ENCODE data around the gene ASTN2.
A peak's percentile ranks its signal among the peaks of the same experiment; 100 is the strongest.

The ASTN2 gene

DNA sequence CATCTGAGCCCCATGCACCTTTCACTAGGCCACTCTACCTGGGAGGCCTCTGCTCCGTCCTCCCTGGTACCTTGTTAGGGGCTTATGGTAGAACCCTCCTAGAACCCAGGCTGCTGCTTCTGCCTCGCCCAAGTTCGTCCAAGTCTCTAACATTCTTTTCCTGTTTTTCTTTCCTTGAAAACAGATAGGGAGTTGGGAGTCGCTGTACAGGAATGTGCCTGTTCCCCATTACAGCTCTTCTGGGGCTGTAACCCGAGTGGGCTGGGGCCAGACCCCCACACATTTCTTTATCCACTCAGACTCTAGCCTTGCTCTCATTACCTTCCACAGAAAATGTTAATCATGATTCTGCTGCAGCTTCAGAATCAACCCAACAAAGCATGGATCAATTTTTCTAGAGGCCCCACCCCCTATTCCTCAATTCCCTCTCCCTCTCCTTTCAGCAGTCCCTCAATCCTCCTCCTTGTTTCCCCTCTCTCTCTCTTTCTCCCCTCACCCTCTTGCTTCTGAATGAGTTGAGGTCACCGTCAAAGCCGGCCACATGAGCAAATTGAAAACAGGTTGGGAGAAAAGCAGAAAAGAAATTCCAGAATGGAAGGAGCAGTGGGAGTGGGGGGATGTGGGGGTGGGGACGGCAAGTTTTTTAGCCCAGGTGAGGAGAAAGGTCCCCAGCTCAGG, 921.5 kb downstream of the ASTN2 start:
- no peaks in the 10 kb centered on the region for H3K4me1 Mint-ChIP-seq (ENCODE audit: low read depth in 2 of 2)
- peak overlapping the region in 1 of 2 donors; percentile 7 for H3K27ac Mint-ChIP-seq
- ATAC-seq (replicated peaks) = no peak
- no peak overlapping the region for H3K4me3 Mint-ChIP-seq
- H3K9me3 Mint-ChIP-seq = no peaks in the 10 kb centered on the region
- H3K27me3 Mint-ChIP-seq = no peaks in the 10 kb centered on the region
- DNase-seq = no peak
- no peaks in the 10 kb centered on the region for H3K36me3 Mint-ChIP-seq (ENCODE audit: insufficient read depth)

DNA sequence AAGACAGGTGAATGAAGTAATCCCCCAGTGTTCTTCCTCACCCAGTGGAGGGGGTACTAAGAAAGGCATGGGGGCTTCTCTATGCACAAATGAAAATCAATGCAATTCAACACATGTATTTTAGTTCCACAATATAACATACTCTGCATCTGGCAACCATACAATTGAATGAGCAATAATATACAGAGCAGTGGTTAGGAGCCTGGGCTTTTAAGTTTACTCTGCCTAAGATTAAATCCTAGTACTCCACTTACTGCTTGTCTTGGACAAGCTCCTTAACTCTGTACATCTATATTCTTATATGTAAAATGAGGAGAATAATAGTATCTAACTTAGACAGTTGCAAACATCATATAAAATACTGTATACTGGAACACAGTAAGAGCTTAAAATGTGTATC, 923.2 kb downstream of the ASTN2 start:
- H3K27me3 Mint-ChIP-seq = no peaks in the 10 kb centered on the region
- DNase-seq = no peak
- no peak for ATAC-seq (replicated peaks)
- no peak overlapping the region for H3K27ac Mint-ChIP-seq
- H3K36me3 Mint-ChIP-seq (ENCODE audit: insufficient read depth) = no peaks in the 10 kb centered on the region
- no peak overlapping the region for H3K4me3 Mint-ChIP-seq
- H3K9me3 Mint-ChIP-seq = no peaks in the 10 kb centered on the region
- no peaks in the 10 kb centered on the region for H3K4me1 Mint-ChIP-seq (ENCODE audit: low read depth in 2 of 2)

GRCh38 chr9:116491219-116491618, 923.6 kb downstream of the ASTN2 start:
- no peak for ATAC-seq (replicated peaks)
- DNase-seq = no peak
- no peaks in the 10 kb centered on the region for H3K9me3 Mint-ChIP-seq
- no peaks in the 10 kb centered on the region for H3K4me1 Mint-ChIP-seq (ENCODE audit: low read depth in 2 of 2)
- no peaks in the 10 kb centered on the region for H3K27me3 Mint-ChIP-seq
- H3K4me3 Mint-ChIP-seq = no peak overlapping the region
- H3K27ac Mint-ChIP-seq = no peak overlapping the region
- no peaks in the 10 kb centered on the region for H3K36me3 Mint-ChIP-seq (ENCODE audit: insufficient read depth)

GRCh38 chr9:116490321-116490720, 924.5 kb downstream of the ASTN2 start:
- Mint-ChIP-seq H3K9me3 (no peaks in the 10 kb centered on the region), H3K36me3 (ENCODE audit: insufficient read depth) (no peaks in the 10 kb centered on the region), H3K4me3 (no peak overlapping the region), H3K27me3 (no peaks in the 10 kb centered on the region), H3K4me1 (ENCODE audit: low read depth in 2 of 2) (no peaks in the 10 kb centered on the region), H3K27ac (no peak overlapping the region)
- no peak for ATAC-seq (replicated peaks)
- DNase-seq = no peak

DNA sequence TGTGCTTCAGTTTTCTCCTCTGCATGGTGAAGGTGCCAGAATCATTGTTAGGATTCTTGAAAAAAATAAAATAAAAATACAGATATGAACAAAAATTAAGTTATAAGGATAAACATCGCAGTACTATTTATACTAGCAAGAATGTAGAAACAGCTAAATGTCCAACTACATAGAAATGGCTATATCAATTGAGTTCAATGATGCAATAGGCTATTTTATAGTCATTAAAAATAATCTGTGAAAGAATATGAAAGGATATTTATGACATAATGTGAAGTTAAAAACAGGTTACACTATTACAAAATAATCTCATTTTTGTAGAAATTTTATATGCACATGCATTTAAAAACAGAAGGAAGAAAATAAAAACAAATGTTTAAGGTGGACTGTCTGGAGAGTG, 926.5 kb downstream of the ASTN2 start:
- Mint-ChIP-seq H3K9me3 (no peaks in the 10 kb centered on the region), H3K4me3 (no peak overlapping the region)
- DNase-seq = no peak

GRCh38 chr9:116484492-116485061, 930.3 kb downstream of the ASTN2 start:
- DNase-seq = no peak
- H3K9me3 Mint-ChIP-seq = no peaks in the 10 kb centered on the region
- no peak for ATAC-seq (replicated peaks)
- H3K27ac Mint-ChIP-seq = no peak overlapping the region
- H3K27me3 Mint-ChIP-seq = no peaks in the 10 kb centered on the region
- H3K36me3 Mint-ChIP-seq (ENCODE audit: insufficient read depth) = no peaks in the 10 kb centered on the region
- no peaks in the 10 kb centered on the region for H3K4me1 Mint-ChIP-seq (ENCODE audit: low read depth in 2 of 2)
- H3K4me3 Mint-ChIP-seq = no peak overlapping the region

More for the DNA sequence above, 926.5 kb downstream of the ASTN2 start:
- H3K27ac Mint-ChIP-seq = no peak overlapping the region
- H3K27me3 Mint-ChIP-seq = no peaks in the 10 kb centered on the region
- ATAC-seq (replicated peaks) = no peak
- no peaks in the 10 kb centered on the region for H3K4me1 Mint-ChIP-seq (ENCODE audit: low read depth in 2 of 2)
- no peaks in the 10 kb centered on the region for H3K36me3 Mint-ChIP-seq (ENCODE audit: insufficient read depth)

GRCh38 chr9:116483622-116484491, 931.0 kb downstream of the ASTN2 start:
- Mint-ChIP-seq H3K27ac (no peak overlapping the region), H3K4me1 (ENCODE audit: low read depth in 2 of 2) (no peaks in the 10 kb centered on the region), H3K27me3 (no peaks in the 10 kb centered on the region), H3K9me3 (no peaks in the 10 kb centered on the region), H3K4me3 (no peak overlapping the region), H3K36me3 (ENCODE audit: insufficient read depth) (peaks cover 3% of the 10 kb centered on the region)
- DNase-seq (no peak), ATAC-seq (replicated peaks) (no peak)

DNA sequence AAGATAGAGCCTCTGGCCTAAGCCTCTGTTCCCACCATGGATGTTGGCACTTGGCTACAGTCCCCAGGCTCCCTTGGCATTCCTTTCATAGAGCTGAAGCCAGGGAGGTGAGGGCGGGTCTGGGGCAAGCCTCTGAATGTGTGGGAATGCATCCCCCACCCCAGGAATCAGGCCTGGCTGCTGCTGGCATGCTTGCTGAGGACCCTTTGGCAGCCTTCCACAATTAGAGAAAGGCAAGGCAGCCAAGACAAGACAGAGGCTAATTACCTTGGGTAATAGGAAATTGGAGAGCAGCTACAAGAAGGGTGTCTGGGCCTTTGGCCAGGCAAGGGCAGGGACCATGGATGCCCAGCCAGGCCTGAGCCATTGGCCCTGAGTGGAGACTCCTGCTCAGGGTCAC, 932.1 kb downstream of the ASTN2 start:
- H3K9me3 Mint-ChIP-seq = no peaks in the 10 kb centered on the region
- H3K27ac Mint-ChIP-seq = no peak overlapping the region
- no peak overlapping the region for H3K4me3 Mint-ChIP-seq

DNA sequence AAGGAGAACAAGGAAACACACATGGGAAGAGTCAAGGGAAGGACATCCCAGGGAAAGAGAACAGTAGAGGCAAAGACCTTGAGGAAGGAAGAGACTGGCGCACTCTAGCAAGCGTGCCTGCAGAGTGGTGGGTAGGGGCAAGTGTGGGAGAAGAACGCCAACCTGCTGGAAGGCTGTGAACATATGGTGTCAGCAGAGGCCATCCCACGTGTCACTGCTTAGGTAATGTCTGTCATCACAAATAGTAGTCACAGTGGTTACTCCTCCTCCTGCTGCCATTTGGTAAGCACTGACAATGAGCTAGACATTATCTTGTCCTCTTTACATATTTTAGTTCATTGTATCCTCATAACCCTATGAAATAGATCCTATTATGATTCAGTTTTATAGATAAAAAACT, 934.2 kb downstream of the ASTN2 start:
- H3K27me3 Mint-ChIP-seq = no peaks in the 10 kb centered on the region
- H3K4me3 Mint-ChIP-seq = no peak overlapping the region
- no peak for DNase-seq
- H3K4me1 Mint-ChIP-seq (ENCODE audit: low read depth in 2 of 2) = no peaks in the 10 kb centered on the region
- ATAC-seq (replicated peaks) = no peak
- H3K36me3 Mint-ChIP-seq (ENCODE audit: insufficient read depth) = peaks cover 3% of the 10 kb centered on the region
- H3K27ac Mint-ChIP-seq = no peak overlapping the region
- no peaks in the 10 kb centered on the region for H3K9me3 Mint-ChIP-seq

More for the DNA sequence above, 932.1 kb downstream of the ASTN2 start:
- ATAC-seq (replicated peaks) (no peak), DNase-seq (no peak)
- Mint-ChIP-seq H3K36me3 (ENCODE audit: insufficient read depth) (peaks cover 3% of the 10 kb centered on the region), H3K4me1 (ENCODE audit: low read depth in 2 of 2) (no peaks in the 10 kb centered on the region), H3K27me3 (no peaks in the 10 kb centered on the region)

DNA sequence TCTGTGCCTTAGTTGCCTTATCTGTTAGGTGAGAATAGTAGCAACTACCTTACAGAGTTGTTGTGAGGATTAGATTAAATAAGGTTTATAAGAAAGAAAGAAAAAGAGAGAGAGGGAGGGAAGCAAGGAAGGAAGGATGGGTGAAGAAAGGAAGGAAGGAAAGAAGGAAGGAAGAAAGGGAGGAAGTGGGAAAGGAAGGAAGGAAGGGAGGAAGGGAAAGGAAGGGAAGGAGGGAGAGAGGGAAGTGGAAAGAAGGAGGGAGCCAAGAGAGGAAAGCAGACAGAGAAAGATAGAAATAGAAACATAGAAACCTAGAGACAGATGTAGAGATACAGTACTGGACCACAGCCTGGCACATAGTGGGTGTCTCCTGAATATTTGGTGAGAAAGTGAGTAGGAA, 934.9 kb downstream of the ASTN2 start:
- Mint-ChIP-seq H3K27me3 (no peaks in the 10 kb centered on the region), H3K4me3 (no peak overlapping the region), H3K9me3 (peaks cover 0 to 2% of the 10 kb centered on the region in 2 donors), H3K36me3 (ENCODE audit: insufficient read depth) (peaks cover 3% of the 10 kb centered on the region), H3K27ac (no peak overlapping the region), H3K4me1 (ENCODE audit: low read depth in 2 of 2) (no peaks in the 10 kb centered on the region)
- ATAC-seq (replicated peaks) (no peak), DNase-seq (no peak)

DNA sequence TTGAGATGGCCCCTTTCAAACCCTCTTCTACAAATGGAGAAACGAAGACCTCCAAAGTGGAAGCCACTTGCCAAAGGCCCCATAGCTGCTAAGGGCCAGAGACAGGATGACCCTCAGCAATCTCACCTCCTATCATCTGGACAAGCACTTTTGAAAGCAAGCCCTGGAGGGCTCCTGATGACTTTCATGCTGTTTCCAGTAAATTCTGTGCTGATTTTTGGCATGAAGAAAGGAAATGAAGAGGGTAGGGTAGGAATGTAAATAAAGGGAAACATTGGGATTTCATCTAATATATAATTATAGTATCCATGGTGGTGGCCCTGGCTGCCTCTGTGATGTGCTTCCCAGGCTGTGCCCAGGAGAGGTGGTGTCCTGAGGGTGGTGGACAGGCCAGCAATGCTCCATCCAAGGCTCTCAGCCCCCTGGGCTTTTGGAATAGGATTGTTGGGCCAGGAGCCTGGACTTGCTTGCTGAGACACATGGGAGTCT, 935.8 kb downstream of the ASTN2 start:
- H3K4me1 Mint-ChIP-seq (ENCODE audit: low read depth in 2 of 2) = no peaks in the 10 kb centered on the region
- H3K27me3 Mint-ChIP-seq = no peaks in the 10 kb centered on the region

GRCh38 chr9:116477584-116478141, 937.2 kb downstream of the ASTN2 start:
- Mint-ChIP-seq H3K27ac (peak overlapping the region in 1 of 2 donors; percentile 41), H3K9me3 (peaks cover 0 to 2% of the 10 kb centered on the region in 2 donors), H3K4me3 (no peak overlapping the region), H3K27me3 (no peaks in the 10 kb centered on the region), H3K36me3 (ENCODE audit: insufficient read depth) (peaks cover 3% of the 10 kb centered on the region), H3K4me1 (ENCODE audit: low read depth in 2 of 2) (no peaks in the 10 kb centered on the region)
- DNase-seq = no peak
- no peak for ATAC-seq (replicated peaks)

More for the DNA sequence above, 935.8 kb downstream of the ASTN2 start:
- DNase-seq = no peak
- Mint-ChIP-seq H3K36me3 (ENCODE audit: insufficient read depth) (peaks cover 3% of the 10 kb centered on the region), H3K27ac (no peak overlapping the region), H3K4me3 (no peak overlapping the region), H3K9me3 (peaks cover 0 to 2% of the 10 kb centered on the region in 2 donors)
- no peak for ATAC-seq (replicated peaks)

DNA sequence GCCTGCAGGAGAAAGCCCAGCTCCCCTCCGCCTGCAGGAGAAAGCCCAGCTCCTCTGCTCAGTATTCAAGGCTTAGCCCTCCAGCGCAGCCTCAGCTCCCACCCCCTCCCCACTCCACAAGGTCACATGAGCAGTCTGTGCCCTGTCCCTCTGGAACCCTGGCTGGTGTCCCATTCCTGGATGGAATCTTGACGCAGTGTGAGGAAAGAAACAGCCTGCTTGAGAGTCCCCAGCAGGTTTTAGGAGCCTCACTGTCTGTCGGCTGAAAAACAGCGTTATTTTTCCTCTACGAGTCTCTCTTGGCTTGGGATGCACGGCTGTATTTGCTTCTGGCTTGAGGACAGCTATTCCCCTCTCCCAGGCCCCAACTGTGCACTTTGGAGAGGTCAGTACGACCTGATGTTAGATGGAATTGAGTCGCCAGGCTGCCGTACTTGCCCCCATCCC, 937.9 kb downstream of the ASTN2 start:
- Mint-ChIP-seq H3K4me1 (ENCODE audit: low read depth in 2 of 2) (no peaks in the 10 kb centered on the region), H3K9me3 (peaks cover 0 to 2% of the 10 kb centered on the region in 2 donors), H3K36me3 (ENCODE audit: insufficient read depth) (peaks cover 3% of the 10 kb centered on the region), H3K27ac (no peak overlapping the region), H3K27me3 (no peaks in the 10 kb centered on the region), H3K4me3 (no peak overlapping the region)
- no peak for ATAC-seq (replicated peaks)
- no peak for DNase-seq
